GM12878 (cell line): ENCODE data around the gene IL4.

Experiments
- CHD2 ChIP-seq: IDR thresholded peaks from 2 replicates; pipeline ENCODE4 v1.6.1; 2011; ENCODE audit warnings: low read depth, low read length, improper control_type of control experiment, borderline replicate concordance
- CHD4 ChIP-seq: fragments of 200-600 bp; sonication (generic); IDR thresholded peaks from 2 replicates; pipeline ENCODE4 v1.6.1; 2016; ENCODE audit warnings: mild to moderate bottlenecking
- EZH2 ChIP-seq: IDR thresholded peaks from 2 replicates; pipeline ENCODE4 v1.6.1; 2012; ENCODE audit warnings: low read depth, mild to moderate bottlenecking, control low read depth, inconsistent platforms, low read length, borderline replicate concordance; ENCODE audit not compliant: control insufficient read depth
- FOXM1 ChIP-seq: IDR thresholded peaks from 2 replicates; pipeline ENCODE4 v1.6.1; 2012; ENCODE audit warnings: low read depth, mild to moderate bottlenecking, inconsistent platforms, low read length, moderate library complexity
- NBN ChIP-seq: fragments of 450-650 bp; IDR thresholded peaks from 2 replicates; pipeline ENCODE4 v1.6.1; 2016
- POLR2A ChIP-seq: IDR thresholded peaks from 2 replicates; pipeline ENCODE4 v1.6.1; 2011; ENCODE audit warnings: low read depth, mild to moderate bottlenecking, low read length
- YY1 ChIP-seq: IDR thresholded peaks from 2 replicates; pipeline ENCODE4 v1.6.1; 2011; ENCODE audit warnings: low read depth, mild to moderate bottlenecking, low read length
- TF ChIP-seq, protein P1 (sequence below), 3 experiments: IDR thresholded peaks in 2 of 3; conservative IDR thresholded peaks in 1 of 3; 2 replicates each; pipeline ENCODE4 v1.5.1; 2011; ENCODE audit warnings: low read depth in 3 of 3, low read length in 3 of 3, mild to moderate bottlenecking in 3 of 3, control low read depth in 2 of 3, moderate library complexity in 2 of 3, inconsistent platforms in 1 of 3, mixed read lengths in 1 of 3; ENCODE audit not compliant: control insufficient read depth in 2 of 3, insufficient read depth in 1 of 3; ENCODE audit errors: extremely low read depth in 1 of 3
- TF ChIP-seq, protein P2 (sequence below): IDR thresholded peaks from 2 replicates; pipeline ENCODE4 v1.6.1; 2012; ENCODE audit warnings: low read depth, low read length, improper control_type of control experiment
- TF ChIP-seq, protein P3 (sequence below): fragments of 450-650 bp; formaldehyde crosslinking; IDR thresholded peaks from 2 replicates; pipeline ENCODE4 v1.5.0; 2022; ENCODE audit warnings: mild to moderate bottlenecking, missing genetic modification characterization
- TF ChIP-seq, protein P4 (sequence below): fragments of 450-650 bp; IDR thresholded peaks from 2 replicates; pipeline ENCODE4 v1.6.1; 2016; ENCODE audit warnings: mild to moderate bottlenecking, moderate library complexity, borderline replicate concordance

DNA sequence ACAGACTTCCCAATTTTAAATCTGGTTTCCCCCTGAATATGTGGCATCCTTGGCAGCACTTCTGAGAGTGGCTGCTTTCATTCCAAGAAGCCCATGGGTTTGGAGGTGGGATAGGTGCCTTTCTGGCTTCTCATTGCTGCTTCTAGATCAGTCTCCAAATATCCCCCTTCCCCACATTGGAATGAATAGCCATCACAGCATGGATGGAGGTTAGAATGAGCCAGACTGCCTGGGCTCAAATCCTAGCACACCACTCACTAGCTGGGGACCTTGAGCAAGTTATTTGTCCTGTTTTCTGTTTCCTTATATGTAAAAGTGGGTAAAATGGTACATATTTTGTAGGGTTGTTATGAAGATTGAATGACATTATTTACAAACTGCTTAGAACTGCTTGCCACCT lies 29.6 kb upstream of the IL4 start:
- TF ChIP-seq POLR2A (no peak), CHD2 (no peak), EZH2 (no peak), YY1 (no peak), NBN (no peak), CHD4 (no peak), FOXM1 (no peak)
- TF ChIP-seq, protein P1, sequence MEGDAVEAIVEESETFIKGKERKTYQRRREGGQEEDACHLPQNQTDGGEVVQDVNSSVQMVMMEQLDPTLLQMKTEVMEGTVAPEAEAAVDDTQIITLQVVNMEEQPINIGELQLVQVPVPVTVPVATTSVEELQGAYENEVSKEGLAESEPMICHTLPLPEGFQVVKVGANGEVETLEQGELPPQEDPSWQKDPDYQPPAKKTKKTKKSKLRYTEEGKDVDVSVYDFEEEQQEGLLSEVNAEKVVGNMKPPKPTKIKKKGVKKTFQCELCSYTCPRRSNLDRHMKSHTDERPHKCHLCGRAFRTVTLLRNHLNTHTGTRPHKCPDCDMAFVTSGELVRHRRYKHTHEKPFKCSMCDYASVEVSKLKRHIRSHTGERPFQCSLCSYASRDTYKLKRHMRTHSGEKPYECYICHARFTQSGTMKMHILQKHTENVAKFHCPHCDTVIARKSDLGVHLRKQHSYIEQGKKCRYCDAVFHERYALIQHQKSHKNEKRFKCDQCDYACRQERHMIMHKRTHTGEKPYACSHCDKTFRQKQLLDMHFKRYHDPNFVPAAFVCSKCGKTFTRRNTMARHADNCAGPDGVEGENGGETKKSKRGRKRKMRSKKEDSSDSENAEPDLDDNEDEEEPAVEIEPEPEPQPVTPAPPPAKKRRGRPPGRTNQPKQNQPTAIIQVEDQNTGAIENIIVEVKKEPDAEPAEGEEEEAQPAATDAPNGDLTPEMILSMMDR (IDR thresholded peaks at IDR 0.05 in 2 of 3, conservative IDR thresholded peaks at IDR 0.05 in 1 of 3; ENCODE audit: control insufficient read depth in 2 of 3, extremely low read depth in 1 of 3, insufficient read depth in 1 of 3, low read depth in 3 of 3, low read length in 3 of 3) = no peak
- TF ChIP-seq, protein P2, sequence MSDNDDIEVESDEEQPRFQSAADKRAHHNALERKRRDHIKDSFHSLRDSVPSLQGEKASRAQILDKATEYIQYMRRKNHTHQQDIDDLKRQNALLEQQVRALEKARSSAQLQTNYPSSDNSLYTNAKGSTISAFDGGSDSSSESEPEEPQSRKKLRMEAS = no peak
- TF ChIP-seq, protein P3, sequence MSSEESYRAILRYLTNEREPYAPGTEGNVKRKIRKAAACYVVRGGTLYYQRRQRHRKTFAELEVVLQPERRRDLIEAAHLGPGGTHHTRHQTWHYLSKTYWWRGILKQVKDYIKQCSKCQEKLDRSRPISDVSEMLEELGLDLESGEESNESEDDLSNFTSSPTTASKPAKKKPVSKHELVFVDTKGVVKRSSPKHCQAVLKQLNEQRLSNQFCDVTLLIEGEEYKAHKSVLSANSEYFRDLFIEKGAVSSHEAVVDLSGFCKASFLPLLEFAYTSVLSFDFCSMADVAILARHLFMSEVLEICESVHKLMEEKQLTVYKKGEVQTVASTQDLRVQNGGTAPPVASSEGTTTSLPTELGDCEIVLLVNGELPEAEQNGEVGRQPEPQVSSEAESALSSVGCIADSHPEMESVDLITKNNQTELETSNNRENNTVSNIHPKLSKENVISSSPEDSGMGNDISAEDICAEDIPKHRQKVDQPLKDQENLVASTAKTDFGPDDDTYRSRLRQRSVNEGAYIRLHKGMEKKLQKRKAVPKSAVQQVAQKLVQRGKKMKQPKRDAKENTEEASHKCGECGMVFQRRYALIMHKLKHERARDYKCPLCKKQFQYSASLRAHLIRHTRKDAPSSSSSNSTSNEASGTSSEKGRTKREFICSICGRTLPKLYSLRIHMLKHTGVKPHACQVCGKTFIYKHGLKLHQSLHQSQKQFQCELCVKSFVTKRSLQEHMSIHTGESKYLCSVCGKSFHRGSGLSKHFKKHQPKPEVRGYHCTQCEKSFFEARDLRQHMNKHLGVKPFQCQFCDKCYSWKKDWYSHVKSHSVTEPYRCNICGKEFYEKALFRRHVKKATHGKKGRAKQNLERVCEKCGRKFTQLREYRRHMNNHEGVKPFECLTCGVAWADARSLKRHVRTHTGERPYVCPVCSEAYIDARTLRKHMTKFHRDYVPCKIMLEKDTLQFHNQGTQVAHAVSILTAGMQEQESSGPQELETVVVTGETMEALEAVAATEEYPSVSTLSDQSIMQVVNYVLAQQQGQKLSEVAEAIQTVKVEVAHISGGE = no peak
- TF ChIP-seq, protein P4, sequence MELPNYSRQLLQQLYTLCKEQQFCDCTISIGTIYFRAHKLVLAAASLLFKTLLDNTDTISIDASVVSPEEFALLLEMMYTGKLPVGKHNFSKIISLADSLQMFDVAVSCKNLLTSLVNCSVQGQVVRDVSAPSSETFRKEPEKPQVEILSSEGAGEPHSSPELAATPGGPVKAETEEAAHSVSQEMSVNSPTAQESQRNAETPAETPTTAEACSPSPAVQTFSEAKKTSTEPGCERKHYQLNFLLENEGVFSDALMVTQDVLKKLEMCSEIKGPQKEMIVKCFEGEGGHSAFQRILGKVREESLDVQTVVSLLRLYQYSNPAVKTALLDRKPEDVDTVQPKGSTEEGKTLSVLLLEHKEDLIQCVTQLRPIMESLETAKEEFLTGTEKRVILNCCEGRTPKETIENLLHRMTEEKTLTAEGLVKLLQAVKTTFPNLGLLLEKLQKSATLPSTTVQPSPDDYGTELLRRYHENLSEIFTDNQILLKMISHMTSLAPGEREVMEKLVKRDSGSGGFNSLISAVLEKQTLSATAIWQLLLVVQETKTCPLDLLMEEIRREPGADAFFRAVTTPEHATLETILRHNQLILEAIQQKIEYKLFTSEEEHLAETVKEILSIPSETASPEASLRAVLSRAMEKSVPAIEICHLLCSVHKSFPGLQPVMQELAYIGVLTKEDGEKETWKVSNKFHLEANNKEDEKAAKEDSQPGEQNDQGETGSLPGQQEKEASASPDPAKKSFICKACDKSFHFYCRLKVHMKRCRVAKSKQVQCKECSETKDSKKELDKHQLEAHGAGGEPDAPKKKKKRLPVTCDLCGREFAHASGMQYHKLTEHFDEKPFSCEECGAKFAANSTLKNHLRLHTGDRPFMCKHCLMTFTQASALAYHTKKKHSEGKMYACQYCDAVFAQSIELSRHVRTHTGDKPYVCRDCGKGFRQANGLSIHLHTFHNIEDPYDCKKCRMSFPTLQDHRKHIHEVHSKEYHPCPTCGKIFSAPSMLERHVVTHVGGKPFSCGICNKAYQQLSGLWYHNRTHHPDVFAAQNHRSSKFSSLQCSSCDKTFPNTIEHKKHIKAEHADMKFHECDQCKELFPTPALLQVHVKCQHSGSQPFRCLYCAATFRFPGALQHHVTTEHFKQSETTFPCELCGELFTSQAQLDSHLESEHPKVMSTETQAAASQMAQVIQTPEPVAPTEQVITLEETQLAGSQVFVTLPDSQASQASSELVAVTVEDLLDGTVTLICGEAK = no peak
